ENCODE measurements around the gene SLC35E2B. TPM values are rescaled to one million over a fixed set of nuclear protein-coding genes. Genes with fewer than 3 reads are reported as not detected.

SLC35E2B gene
- total and polyA plus RNA-seq, 7 donors, result 9.2 to 23.9 (median 13.1) TPM

DNA sequence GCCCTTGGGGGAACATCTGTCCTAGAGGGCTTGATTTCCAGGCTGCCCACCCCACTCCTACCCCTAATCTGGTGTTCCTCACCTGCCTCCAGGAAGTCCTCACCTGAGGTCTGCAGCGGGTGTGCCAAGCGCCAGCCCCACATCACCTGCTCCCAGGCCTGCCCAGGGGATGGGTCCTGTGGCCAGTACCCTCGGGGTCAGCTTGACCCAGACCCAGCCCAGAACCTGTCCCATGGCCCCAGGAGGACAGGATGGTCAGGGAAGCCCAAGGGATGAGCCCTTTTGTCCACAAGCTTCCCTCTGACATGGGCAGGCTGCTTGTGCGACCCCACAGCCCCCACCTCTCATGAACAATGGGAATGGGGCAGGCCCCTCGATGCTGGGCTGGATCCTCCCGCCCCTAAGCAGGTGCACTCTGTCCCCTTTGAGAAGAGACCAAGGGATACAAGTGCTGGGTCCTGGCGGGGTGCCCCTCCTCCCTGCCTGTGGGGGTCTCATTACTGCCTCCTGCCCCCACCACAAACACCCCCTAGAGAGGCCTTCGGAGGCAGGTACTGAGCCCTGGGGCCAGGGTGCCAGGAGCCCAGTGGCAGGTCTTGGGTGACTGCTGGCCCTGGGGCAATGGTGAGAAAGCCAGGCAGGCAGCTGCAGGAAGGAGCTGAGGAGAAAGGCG is 74.1 kb downstream of the SLC35E2B start:
- Histone ChIP-seq H3K4me3 (no peak overlapping the region), H3K27me3 (ENCODE audit: insufficient read depth in 3 of 3, low read length in 2 of 3) (no peaks in the 10 kb centered on the region), H3K4me1 (peaks cover 68% of the 10 kb centered on the region), H3K27ac (peak overlapping the region; percentile 85), H3K36me3 (ENCODE audit: insufficient read depth in 1 of 2, low read depth in 1 of 2) (peaks cover 0 to 16% of the 10 kb centered on the region in 2 donors), H3K9me3 (no peaks in the 10 kb centered on the region)
- DNase-seq, result peak in 1 of 2 donors; percentile 51
- TF ChIP-seq, protein P1, sequence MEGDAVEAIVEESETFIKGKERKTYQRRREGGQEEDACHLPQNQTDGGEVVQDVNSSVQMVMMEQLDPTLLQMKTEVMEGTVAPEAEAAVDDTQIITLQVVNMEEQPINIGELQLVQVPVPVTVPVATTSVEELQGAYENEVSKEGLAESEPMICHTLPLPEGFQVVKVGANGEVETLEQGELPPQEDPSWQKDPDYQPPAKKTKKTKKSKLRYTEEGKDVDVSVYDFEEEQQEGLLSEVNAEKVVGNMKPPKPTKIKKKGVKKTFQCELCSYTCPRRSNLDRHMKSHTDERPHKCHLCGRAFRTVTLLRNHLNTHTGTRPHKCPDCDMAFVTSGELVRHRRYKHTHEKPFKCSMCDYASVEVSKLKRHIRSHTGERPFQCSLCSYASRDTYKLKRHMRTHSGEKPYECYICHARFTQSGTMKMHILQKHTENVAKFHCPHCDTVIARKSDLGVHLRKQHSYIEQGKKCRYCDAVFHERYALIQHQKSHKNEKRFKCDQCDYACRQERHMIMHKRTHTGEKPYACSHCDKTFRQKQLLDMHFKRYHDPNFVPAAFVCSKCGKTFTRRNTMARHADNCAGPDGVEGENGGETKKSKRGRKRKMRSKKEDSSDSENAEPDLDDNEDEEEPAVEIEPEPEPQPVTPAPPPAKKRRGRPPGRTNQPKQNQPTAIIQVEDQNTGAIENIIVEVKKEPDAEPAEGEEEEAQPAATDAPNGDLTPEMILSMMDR (IDR thresholded peaks at IDR 0.05), result no peak
- no peak for ATAC-seq
- WGBS, 3 donors, result 78 to 88% (median 81%) methylated on average over 8 to 9 of the region's 9 CpGs
- intact Hi-C loops (cut with DNase I), result no loop called here

DNA sequence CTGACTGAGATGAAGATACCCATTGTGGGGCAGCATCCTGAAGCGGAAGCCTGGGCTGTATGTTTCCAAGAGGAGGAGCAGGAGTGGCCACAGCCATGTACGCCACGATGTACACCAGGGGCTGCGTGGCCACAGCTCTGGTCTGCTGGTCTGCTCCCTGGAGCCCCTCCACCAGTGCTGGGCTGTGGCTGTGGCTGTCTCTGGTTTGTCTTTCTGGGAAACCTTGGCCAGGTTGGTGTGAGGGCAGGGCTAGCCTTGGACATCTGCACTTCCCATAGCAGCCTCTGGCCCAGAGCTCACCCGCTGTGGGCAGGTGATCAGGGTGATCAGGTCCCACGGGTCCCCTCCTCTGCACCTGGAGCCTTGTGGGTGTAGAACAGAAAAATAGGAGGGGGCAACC is 74.7 kb downstream of the SLC35E2B start:
- peaks cover 0 to 19% of the 10 kb centered on the region in 2 donors for H3K36me3 ChIP-seq (ENCODE audit: insufficient read depth in 1 of 2, low read depth in 1 of 2)
- peaks cover 62% of the 10 kb centered on the region for H3K4me1 ChIP-seq
- intact Hi-C loops (cut with DNase I), result no loop called here
- H3K27ac ChIP-seq, result peak overlapping the region; percentile 85
- 80 to 94% (median 89%) methylated on average over 3 to 6 of the region's 6 CpGs for WGBS, 3 donors
- H3K4me3 ChIP-seq, result no peak overlapping the region
- H3K9me3 ChIP-seq, result no peaks in the 10 kb centered on the region
- TF ChIP-seq, protein P1 (IDR thresholded peaks at IDR 0.05), result no peak
- ATAC-seq (no peak), DNase-seq (peak in 1 of 2 donors; percentile 34)
- H3K27me3 ChIP-seq (ENCODE audit: insufficient read depth in 3 of 3, low read length in 2 of 3), result no peaks in the 10 kb centered on the region

DNA sequence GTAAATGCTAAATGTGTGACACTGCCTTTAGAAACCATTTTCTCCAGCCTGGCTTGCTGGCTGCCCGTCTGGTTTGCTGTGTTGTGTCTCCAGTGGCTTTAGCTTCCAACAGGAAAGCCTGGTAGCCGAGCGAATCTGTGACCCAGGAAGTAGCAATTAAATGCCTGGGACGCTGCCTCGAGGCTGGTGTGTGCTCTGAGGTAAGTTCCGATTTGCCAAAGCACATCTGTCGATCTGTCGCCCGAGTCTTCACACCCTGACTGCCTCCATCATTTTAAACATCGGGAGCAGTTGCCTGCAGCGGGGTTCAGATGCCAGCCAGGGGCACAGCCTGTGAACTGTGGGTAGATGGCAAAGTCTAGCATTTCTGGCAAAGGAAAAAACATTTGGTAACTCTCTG is 75.1 kb downstream of the SLC35E2B start:
- DNase-seq, result peak in 1 of 2 donors; percentile 42
- Histone ChIP-seq H3K4me3 (peak overlapping the region; percentile 97), H3K4me1 (peaks cover 58% of the 10 kb centered on the region), H3K27me3 (ENCODE audit: insufficient read depth in 3 of 3, low read length in 2 of 3) (no peaks in the 10 kb centered on the region), H3K36me3 (ENCODE audit: insufficient read depth in 1 of 2, low read depth in 1 of 2) (peaks cover 0 to 19% of the 10 kb centered on the region in 2 donors), H3K27ac (peak overlapping the region; percentile 100), H3K9me3 (no peaks in the 10 kb centered on the region)
- 71 to 86% (median 77%) methylated on average over 11 of the region's 11 CpGs for WGBS, 3 donors
- intact Hi-C loops (cut with DNase I), result no loop called here
- TF ChIP-seq, protein P1 (IDR thresholded peaks at IDR 0.05), result no peak
- ATAC-seq, result no peak

DNA sequence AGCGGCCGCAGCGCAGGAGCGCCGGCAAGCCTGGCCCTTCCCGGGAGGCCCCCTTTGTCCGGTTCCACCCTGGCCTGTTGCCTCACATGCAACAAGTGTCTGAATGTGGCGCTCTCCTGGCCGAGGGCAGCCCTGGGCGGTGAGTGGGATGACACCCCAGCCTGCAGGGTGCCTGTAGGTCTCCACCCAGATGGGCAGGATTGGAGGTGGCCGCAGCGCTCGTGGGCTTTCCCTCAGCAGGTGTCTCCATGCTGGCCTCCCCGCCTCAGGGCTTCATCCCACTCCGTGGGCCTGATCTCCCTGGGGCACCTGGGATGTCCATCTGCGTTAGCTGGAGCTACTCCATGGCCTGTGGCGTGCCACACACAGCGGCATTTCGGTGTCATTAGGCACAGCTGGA is 75.8 kb downstream of the SLC35E2B start:
- peak overlapping the region; percentile 100 for H3K27ac ChIP-seq
- 45 to 54% (median 52%) methylated on average over 16 to 19 of the region's 19 CpGs for WGBS, 3 donors
- H3K4me1 ChIP-seq, result peaks cover 51% of the 10 kb centered on the region
- TF ChIP-seq, protein P1 (IDR thresholded peaks at IDR 0.05), result no peak
- H3K4me3 ChIP-seq, result peak overlapping the region; percentile 97
- H3K9me3 ChIP-seq, result no peaks in the 10 kb centered on the region
- no peaks in the 10 kb centered on the region for H3K27me3 ChIP-seq (ENCODE audit: insufficient read depth in 3 of 3, low read length in 2 of 3)
- DNase-seq, result peak; percentile 24 to 57
- H3K36me3 ChIP-seq (ENCODE audit: insufficient read depth in 1 of 2, low read depth in 1 of 2), result peaks cover 0 to 19% of the 10 kb centered on the region in 2 donors
- intact Hi-C loops (cut with DNase I), result no loop called here
- ATAC-seq, result no peak
